Measurements from ENCODE around the gene HPS4.

GRCh38 chr22:26479043-26479791, 4.4 kb downstream of the HPS4 start:
- TF ChIP-seq CTCF (IDR thresholded peaks at IDR 0.05; ENCODE audit: low read depth, low read length) (no peak), POLR2A (IDR thresholded peaks at IDR 0.05; ENCODE audit: extremely low read depth, insufficient read length) (no peak), MYC (IDR thresholded peaks at IDR 0.05; ENCODE audit: low read depth, low read length) (no peak)

Data from NB4 (cell line).